ENCODE results near the gene C19orf85.
"Not testable (repeated sequence)": the region's sequence is repeated elsewhere in the genome, so short reads cannot be mapped to it uniquely, and the experiment has no call there.

C19orf85 gene

GRCh38 chr19:55423225-55424005, 41.1 kb downstream of the C19orf85 start:
- H3K4me3 ChIP-seq (ENCODE audit: low read length in 2 of 2): no peak overlapping the region
- H3K27ac ChIP-seq (ENCODE audit: low read depth in 2 of 2, low read length in 2 of 2): no peak overlapping the region
- no peak overlapping the region for H3K9ac ChIP-seq (ENCODE audit: low read depth in 1 of 2, low read length in 2 of 2)

GRCh38 chr19:55421281-55421680, 43.3 kb downstream of the C19orf85 start:
- H3K9me3 ChIP-seq (ENCODE audit: control insufficient read depth in 2 of 2, low read length in 2 of 2); H3K27ac ChIP-seq (ENCODE audit: low read depth in 2 of 2, low read length in 2 of 2); H3K36me3 ChIP-seq (ENCODE audit: control insufficient read depth in 2 of 2, insufficient read depth in 2 of 2, low read length in 2 of 2); H3K27me3 ChIP-seq (ENCODE audit: control insufficient read depth in 2 of 2, insufficient read depth in 2 of 2, low read length in 2 of 2); H3K4me1 ChIP-seq (ENCODE audit: control insufficient read depth in 2 of 2, insufficient read depth in 2 of 2, low read length in 2 of 2); H3K9ac ChIP-seq (ENCODE audit: low read depth in 1 of 2, low read length in 2 of 2); H3K4me3 ChIP-seq (ENCODE audit: low read length in 2 of 2): not testable (repeated sequence)

More at GRCh38 chr19:55423225-55424005, 41.1 kb downstream of the C19orf85 start:
- Histone ChIP-seq H3K4me1 (ENCODE audit: control insufficient read depth in 2 of 2, insufficient read depth in 2 of 2, low read length in 2 of 2) (no peaks in the 10 kb centered on the region), H3K36me3 (ENCODE audit: control insufficient read depth in 2 of 2, insufficient read depth in 2 of 2, low read length in 2 of 2) (no peaks in the 10 kb centered on the region), H3K9me3 (ENCODE audit: control insufficient read depth in 2 of 2, low read length in 2 of 2) (no peaks in the 10 kb centered on the region), H3K27me3 (ENCODE audit: control insufficient read depth in 2 of 2, insufficient read depth in 2 of 2, low read length in 2 of 2) (peaks cover 0 to 2% of the 10 kb centered on the region in 2 donors)

GRCh38 chr19:55419624-55420236, 44.8 kb downstream of the C19orf85 start:
- Histone ChIP-seq H3K27me3 (ENCODE audit: control insufficient read depth in 2 of 2, insufficient read depth in 2 of 2, low read length in 2 of 2) (no peaks in the 10 kb centered on the region), H3K36me3 (ENCODE audit: control insufficient read depth in 2 of 2, insufficient read depth in 2 of 2, low read length in 2 of 2) (no peaks in the 10 kb centered on the region), H3K9me3 (ENCODE audit: control insufficient read depth in 2 of 2, low read length in 2 of 2) (no peaks in the 10 kb centered on the region), H3K4me1 (ENCODE audit: control insufficient read depth in 2 of 2, insufficient read depth in 2 of 2, low read length in 2 of 2) (no peaks in the 10 kb centered on the region), H3K4me3 (ENCODE audit: low read length in 2 of 2) (no peak overlapping the region), H3K27ac (ENCODE audit: low read depth in 2 of 2, low read length in 2 of 2) (no peak overlapping the region), H3K9ac (ENCODE audit: low read depth in 1 of 2, low read length in 2 of 2) (no peak overlapping the region)

GRCh38 chr19:55419103-55419502, 45.4 kb downstream of the C19orf85 start:
- H3K9me3 ChIP-seq (ENCODE audit: control insufficient read depth in 2 of 2, low read length in 2 of 2): no peaks in the 10 kb centered on the region
- H3K4me3 ChIP-seq (ENCODE audit: low read length in 2 of 2): no peak overlapping the region
- no peaks in the 10 kb centered on the region for H3K27me3 ChIP-seq (ENCODE audit: control insufficient read depth in 2 of 2, insufficient read depth in 2 of 2, low read length in 2 of 2)
- H3K27ac ChIP-seq (ENCODE audit: low read depth in 2 of 2, low read length in 2 of 2): no peak overlapping the region
- no peaks in the 10 kb centered on the region for H3K4me1 ChIP-seq (ENCODE audit: control insufficient read depth in 2 of 2, insufficient read depth in 2 of 2, low read length in 2 of 2)
- no peak overlapping the region for H3K9ac ChIP-seq (ENCODE audit: low read depth in 1 of 2, low read length in 2 of 2)
- H3K36me3 ChIP-seq (ENCODE audit: control insufficient read depth in 2 of 2, insufficient read depth in 2 of 2, low read length in 2 of 2): no peaks in the 10 kb centered on the region

- Histone ChIP-seq H3K9ac (ENCODE audit: low read depth in 1 of 2, low read length in 2 of 2) (no peak overlapping the region), H3K36me3 (ENCODE audit: control insufficient read depth in 2 of 2, insufficient read depth in 2 of 2, low read length in 2 of 2) (no peaks in the 10 kb centered on the region), H3K27ac (ENCODE audit: low read depth in 2 of 2, low read length in 2 of 2) (no peak overlapping the region), H3K9me3 (ENCODE audit: control insufficient read depth in 2 of 2, low read length in 2 of 2) (no peaks in the 10 kb centered on the region), H3K4me1 (ENCODE audit: control insufficient read depth in 2 of 2, insufficient read depth in 2 of 2, low read length in 2 of 2) (no peaks in the 10 kb centered on the region), H3K4me3 (ENCODE audit: low read length in 2 of 2) (no peak overlapping the region), H3K27me3 (ENCODE audit: control insufficient read depth in 2 of 2, insufficient read depth in 2 of 2, low read length in 2 of 2) (no peaks in the 10 kb centered on the region)
Measured at GRCh38 chr19:55418185-55418584, 46.4 kb downstream of the C19orf85 start.

Data from mucosa of rectum (tissue), 2 donors.